HG02938 (cell line): ENCODE data around the gene ADGRG6.

ENCODE experiments used
- ATAC-seq: cut with Tn5 transposase; IDR thresholded peaks from one replicate; pipeline ENCODE4 v1.9.1; 2021; ENCODE audit warnings: mild to moderate bottlenecking, moderate library complexity; ENCODE audit not compliant: unreplicated experiment

The ADGRG6 gene

DNA sequence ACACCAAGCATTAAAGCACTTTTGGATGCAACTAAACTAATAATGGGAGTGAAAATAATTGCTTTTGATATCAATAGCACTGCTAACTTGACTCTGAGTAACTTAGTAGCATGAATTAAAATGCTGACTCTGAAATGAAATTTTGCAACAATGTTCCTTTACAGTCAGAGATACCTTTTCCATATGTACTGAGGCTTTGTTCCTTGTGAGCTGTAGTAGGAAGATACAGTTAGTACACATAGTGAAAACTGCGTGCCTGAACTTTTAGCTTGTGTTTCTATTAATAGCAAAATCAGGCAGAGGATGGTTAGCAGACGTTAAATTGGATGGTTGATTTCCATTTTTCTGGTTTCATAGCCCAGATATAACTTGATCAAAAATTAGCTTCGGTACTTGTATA lies 18.6 kb downstream of the ADGRG6 start:
- no peak for ATAC-seq

DNA sequence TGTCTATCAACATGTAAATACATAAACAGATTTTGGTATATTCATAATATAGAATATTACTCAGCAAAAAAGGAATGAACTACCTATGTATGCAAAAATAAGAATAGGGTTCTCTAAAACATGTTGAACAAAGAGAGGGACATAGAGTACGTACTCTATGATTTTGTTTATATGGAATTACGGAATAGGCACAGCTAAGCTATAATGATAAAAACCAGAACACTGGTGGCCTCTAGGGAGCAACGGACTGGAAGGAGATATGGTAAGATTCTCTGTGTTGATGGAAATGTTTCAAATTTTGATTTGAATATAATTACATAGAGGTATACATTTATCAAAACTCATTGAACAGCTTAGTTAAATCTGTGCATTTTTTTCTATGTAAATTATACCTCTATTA lies 19.6 kb downstream of the ADGRG6 start:
- ATAC-seq, result no peak

DNA sequence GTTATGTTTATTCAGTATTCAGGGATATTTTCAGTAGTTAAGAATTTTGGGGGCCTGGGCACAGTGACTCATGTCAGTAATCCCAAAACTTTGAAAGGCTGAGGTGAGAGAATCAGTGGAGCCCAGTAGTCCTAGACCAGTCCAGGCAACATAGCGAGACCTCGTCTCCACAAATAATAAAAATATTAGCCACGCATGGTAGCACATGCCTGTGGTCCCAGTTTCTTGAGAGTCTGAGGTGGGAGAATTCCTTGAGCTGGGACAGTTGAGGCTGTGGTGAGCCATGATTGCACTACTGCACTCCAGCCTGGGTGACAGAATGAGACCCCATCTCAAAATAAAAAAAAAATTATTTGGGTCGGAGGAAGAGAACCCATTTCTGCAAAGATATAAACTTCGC lies 20.3 kb downstream of the ADGRG6 start:
- ATAC-seq, result no peak

DNA sequence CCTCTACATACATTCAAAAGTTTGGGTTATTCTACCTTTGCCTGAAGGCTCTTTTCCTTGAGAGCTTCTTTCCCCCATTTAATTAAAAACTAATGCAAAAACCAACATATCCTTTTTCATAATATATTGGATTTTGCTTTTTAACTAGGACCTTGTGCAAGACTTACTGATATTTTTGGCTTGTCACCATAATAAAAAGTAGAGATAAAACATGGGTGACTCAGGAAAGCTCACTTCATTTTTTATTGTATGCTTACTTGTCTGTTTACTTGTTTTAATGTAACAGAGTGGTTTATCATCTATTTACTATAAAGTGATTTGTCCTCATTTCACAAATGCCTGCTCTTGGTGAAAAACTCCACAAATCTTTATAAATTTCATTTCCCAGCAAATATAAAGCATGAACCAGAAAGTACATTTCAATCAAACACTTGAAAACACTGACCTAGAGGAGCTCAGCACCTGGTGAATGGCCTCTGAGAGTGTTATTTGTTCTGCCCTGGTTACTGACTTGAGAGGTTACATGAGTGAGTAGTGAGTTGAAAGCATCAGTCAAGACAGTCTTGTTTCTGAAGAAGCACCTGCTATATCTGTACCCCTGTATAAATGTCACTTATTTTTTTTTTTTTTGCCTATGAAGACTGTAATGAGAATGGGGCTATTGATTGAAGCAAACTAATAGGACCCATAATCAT lies 20.8 kb downstream of the ADGRG6 start:
- ATAC-seq, result no peak

DNA sequence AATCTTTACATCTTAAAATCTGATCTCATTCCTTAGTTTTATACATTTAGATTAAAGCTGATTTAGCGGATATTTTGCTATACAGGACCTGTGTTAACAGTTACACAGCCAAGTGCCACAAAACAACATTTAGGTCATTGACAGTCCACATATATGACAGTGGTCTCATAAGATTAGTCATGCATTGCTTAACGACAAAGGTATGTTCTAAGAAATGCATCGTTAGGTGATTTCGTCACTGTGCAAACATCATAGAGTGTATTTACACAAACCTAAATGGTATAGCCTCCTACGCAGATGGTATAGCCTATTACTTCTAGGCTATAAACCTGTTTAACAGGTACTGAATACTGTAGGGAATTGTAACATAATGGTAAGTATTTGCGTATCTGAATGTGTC lies 21.6 kb downstream of the ADGRG6 start:
- no peak for ATAC-seq

DNA sequence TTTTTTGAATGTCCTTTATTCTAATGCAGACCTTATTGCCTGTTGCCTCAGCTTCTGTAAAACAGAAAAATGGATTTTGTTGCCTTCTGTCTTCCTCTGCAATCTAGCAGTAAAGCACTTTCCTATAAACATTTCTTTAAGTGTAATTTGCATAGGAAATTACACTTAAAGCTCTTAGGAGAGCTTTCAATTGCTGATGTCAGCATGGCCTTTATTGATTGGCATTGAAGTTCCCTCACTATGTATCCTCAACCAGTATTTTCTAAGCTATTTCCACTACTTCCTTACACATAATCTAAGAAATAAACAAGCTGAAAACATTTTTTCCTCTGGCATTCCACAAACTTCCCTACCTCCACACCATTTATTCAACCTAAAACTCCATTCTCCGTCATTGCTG lies 22.3 kb downstream of the ADGRG6 start:
- ATAC-seq, result no peak

DNA sequence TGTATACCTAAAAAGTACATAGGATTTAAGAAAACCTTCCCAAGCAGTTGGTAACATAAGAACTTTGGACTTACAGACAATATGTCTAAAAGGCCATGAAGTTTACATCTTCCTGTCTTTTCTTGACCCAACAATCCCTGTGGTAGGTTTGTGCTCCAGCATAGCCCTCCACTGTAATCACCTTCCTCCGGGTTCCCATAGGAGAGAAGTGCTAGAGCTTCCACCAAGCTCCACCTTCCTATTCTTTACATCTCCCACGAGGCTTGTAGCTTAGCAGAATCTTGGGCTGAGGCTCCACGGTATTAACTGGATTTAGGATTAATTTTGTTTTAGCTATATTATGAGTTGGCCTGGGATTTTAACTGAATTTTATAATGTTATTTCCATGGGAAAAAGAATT lies 23.3 kb downstream of the ADGRG6 start:
- ATAC-seq, result no peak

DNA sequence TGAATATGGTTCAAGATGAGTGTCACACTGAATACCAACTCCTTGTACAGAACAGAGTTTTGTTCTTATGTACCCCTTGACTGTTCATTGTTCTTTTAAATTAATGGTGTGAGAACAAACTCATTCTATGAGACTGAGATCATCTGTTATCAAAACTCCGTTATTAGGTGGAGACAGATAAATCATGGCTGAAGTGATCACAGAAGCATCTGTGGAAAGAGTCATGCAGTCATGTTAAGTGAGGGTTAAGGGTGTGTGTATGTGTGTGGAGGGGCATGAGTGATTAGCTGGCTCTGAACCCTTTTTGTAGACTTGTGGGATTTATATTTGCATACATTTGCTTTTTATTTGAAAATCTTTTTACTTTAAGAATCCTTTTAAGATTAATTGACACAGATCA lies 24.7 kb downstream of the ADGRG6 start:
- no peak for ATAC-seq

DNA sequence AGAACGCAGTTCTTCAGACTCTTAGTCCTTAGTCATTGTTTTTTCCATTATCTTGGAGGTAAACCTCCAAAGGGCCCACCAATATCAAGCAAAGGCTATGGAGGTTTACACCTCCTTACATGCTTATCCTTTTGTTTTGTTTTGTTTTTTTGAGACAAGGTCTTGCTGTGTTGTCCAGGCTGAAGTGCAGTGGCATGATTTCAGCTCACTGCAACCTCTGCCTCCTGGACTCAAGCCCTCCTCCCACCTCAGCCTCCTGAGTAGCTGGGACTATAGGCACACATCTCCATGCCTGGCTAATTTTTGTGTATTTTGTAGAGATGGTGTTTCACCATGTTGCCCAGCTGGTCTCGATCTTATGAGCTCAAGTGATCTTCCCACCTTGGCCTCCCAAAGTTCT lies 26.3 kb downstream of the ADGRG6 start:
- no peak for ATAC-seq

DNA sequence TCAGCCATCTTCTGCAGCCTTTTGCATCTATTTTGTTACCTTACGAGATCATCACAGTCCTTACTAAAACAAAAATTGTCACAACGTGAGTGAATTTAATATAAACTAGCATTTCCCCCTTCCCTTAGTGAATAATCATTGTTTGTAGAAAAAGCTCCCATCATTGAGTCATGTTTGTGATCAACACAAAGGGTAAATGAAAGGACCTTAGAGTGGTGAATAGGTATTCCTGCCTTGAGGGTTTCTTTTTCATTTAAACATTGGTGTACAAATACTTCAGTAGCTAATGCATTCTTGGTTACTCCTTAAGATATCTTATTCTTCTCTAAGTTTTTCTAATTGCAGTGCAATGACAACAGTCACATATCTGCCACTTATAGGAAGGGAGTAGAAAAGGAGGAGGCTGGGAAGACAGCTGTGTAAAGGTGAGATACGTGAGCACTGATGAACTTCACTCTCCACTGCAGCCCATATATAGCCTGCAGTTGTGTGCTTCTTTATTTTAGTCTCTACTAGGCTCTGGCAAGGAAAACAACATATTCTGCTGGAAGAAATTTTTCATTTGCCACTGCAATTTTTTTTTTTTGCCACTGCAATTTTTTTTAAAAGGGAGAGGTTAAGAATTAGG lies 27.8 kb downstream of the ADGRG6 start:
- ATAC-seq, result no peak

DNA sequence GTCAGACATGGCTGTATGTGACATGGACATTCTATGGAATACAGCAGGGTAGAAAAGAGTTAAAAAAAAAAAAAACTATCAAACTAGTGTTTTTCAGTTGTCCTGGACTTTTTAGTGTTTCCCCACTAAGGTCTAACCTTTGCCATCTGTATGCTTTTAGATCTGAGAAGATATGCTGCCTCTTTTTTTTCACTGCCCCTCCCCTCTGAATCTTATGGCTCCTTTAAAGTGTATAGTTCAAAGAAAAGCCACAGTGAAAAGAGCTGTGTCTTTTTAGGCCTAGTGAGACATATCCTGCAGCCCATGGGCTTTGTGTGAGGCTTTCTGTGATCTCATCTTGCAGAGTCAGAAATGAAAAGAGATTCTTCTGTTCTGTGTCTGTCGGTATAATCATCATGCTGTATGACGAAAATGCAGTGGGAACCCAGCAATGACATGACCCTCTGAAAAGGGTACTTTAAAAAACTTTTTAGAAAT lies 29.3 kb downstream of the ADGRG6 start:
- ATAC-seq, result no peak

DNA sequence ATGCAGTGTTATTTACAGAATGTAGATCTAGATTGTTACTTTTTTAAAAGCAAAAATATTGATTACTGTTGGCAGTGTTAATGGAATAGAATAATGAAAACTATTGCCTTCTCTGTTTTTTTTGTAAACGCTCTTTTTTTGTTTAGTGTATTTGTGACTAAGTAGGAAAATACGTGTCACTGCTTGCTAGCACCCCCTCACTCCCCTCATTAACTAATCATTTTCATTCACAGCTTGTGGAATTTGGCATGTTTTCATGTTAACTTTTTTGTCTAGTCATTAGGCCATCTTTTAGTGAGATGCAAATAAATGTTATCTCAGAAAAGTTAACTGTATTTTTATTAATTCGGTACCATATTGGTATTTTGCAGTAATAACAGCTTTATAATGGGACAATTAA lies 29.8 kb downstream of the ADGRG6 start:
- ATAC-seq, result no peak

DNA sequence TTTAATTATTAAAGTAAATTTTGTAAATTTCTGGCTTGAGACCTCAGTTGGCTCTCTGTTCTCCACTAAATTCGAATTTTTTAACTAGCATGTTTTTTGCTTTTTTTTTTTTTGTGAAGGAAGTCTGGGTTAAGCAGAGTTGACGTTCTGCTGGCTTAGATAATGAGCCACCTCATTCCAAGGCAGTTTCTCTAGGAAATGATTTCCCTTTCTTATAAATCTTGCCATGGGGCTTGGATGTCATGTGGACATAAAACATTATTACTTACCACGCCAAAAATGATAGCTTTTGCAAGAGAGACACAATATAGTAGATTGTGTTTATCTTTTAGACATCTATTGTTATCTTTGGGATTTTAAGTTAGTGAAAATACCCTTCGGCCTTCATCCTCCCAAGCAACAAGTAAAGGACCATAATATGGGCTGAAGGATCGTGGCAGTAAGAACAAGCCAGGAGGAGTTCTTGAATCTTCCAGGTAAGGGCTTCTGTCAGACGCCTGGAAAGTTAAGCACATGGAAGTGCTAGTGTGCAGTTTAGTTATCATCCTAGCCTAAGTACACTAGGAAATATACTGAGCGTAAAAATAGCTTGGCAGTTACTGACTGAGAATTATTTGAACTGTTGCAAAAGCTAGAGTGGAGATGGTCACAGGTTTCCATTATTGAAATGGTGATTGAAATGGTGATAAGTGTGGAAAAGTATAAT lies 30.7 kb downstream of the ADGRG6 start:
- ATAC-seq, result no peak

DNA sequence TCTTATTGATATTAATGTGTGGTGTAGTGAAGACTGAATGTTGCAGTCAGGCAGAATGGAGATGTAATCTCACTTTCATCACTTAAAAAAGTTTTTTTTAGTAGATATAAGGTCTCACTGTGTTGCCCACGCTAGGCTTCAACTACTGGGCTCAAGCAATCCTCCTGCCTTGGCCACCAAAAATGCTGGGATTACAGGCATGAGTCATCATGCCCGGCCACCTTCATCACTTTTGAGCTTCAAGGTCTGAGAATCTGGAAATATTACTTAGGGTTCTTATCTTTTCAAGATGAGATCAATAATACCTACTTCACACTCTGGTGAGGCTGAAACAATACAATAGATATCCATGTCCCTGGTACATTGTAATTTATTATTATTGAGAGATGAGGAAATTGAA lies 31.6 kb downstream of the ADGRG6 start:
- ATAC-seq, result no peak

DNA sequence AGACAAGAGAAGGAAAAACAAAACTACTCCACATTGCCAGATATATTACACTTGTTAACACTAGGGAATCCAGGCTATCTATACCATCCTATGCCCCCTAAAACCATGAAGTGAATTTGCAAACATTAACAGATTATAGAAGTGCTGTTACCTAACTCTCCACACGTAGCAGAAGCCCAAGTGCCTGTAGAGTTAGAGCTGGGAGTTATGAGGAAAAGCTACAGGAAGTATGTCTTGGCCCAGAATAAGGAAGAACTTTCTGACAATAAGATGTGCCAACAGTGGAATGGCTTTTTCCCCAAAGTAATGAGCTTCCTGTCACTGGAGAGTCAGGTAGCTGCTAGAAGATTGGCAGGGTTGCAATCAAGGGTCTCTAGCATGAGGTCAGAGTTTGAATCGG lies 32.5 kb downstream of the ADGRG6 start:
- ATAC-seq, result no peak

DNA sequence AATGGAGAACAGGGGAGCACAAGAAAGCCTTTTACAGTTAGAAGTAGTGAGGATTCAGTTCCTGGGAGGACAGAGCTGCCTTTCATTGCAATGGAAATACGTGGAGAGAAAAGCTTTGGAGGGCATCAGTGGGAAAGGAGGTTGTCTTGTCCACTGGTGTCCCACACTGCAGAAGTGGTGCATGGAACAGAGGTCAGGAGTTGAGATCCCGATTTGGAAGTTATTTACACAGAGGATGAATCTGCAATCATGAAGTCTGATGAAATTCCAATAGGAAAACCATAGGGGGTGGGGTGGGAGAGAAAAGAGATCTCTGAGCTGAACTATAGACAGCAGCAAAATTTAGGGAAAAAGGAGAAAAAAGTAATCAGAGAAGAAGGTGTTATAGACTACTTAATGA lies 33.6 kb downstream of the ADGRG6 start:
- no peak for ATAC-seq

DNA sequence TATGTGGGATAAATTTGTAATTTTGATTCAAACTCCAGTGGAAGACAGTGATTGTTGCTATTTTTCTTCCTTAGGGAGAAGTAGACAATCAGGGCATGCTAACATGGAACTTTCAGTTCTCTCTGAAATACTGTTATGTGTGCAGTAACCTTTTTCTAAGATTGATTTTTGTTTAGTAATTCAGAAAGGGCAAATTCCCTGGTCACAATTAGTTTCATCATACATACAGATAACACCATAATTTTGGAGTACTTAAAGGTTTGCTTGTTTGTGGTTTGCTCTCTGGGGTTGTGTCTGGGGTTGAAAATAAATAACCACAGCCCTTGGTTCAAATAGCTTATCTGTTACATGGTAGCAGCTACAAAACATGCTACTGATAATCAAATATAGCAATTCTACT lies 34.4 kb downstream of the ADGRG6 start:
- ATAC-seq, result no peak

DNA sequence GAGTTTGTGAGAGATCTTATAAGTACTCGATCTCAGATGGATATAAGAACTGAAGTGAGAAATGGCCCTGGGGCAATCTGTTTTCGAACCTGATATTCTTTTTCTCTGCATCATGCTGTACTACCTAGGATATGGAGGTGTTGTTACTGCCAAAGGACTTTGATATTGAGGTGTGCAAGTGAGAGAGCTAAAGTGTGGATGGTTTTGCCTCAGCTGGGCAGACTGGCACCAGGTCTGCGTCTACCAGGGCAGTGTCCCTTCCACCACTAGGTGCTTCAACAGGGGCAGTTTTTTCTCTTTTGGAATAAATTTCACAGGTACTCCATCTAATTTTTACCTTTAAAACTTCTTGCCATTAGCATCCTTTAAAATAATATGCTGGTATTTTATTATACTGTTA lies 35.0 kb downstream of the ADGRG6 start:
- ATAC-seq, result no peak

DNA sequence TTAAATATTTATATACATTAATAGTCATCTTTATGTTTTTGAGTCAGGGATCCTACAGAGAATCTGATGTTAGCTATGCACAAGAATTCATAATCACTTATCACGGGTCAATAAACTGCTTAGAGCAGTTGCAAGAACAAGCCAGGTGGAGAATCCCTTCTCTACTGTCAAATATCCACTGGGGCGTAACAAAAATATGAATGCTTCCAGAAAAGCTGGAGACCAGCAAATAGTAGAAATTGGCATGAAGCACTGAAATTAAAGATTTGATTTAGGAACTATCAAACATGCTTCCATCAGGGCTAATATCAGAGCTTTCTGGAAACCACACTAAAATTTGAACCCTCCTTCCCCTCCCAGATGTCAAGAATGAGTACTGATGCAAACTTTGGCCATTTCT lies 37.3 kb downstream of the ADGRG6 start:
- ATAC-seq, result no peak

DNA sequence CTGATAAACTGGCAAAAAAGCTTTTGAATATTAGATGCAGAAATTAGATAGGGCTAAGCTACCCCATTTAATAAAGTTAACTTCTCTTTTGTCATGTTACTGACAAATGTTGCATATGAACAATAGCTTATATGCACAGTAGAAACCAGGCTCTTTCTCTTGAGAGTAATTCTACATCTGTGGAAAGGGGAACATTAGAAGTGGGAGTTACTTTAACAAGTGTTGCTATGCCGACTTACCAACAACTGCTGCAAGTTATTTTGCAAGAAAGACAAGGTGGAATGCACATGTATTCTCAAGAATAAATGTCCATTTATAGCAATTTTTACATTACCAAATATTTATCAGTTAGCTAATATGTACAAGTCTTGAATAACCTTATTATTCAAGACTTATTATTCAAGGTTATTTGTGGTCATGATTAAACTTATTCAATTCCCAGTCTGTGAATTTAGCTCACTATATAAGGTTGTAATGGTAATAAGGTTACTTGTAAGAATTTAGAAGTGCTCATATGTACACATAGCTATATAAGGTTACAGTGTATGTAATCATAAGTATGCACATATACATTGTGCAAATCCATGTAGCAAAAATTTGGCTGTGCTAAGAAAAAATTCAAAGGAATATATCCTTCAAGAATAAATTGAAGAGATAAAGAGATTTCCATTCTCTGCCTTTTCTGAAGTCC lies 38.3 kb downstream of the ADGRG6 start:
- no peak for ATAC-seq

DNA sequence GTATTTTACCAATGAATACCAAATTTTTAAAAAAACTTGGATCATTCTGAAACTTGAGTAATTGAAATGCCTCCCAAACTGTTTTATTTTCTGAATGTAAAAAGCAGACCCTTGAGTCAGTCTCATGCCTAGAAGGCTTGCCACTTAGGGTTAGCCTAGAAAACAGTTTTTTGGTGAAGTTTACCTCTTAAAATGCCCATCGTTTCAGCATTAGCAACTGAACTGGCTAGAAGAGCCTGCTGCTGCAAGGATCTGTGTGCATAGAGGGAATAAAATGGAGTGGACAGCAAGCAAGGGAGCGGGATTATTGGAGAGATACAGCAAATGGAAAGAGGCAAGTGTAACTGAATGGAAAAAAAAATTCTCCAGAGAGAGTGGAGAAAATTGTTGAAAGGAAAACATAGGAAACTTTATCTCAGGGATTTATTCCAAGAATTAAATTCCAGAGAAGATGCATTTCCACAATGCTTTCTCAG lies 40.1 kb downstream of the ADGRG6 start:
- no peak for ATAC-seq

DNA sequence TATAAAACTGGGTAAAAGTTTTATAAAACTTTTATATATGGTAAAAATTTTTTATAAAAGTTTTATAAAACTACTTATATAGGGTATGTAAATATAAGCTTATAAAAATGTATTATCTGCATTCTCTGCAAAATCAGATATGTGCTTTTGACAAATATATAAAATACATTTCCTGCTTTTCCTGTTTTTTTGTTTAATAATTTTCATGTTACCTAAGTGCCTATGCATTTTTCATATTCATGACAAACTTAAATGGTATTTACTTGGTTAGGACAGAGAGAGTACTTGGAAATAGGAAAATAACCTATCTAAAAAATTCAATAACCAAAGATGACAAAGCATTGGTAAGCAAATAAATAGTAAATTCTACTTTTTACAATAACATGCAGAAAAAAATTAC lies 41.2 kb downstream of the ADGRG6 start:
- ATAC-seq, result no peak
